H1 (cell line): ENCODE results near the gene ABHD8. TPM values are rescaled to one million over a fixed set of nuclear protein-coding genes. Genes with fewer than 3 reads are reported as not detected.

Source experiments
- CTCF ChIA-PET: fragments of 300-600 bp; sonication (Branson Sonifier 250); formaldehyde crosslinking; loops from one replicate; lab custom pipeline; 2021; ENCODE audit not compliant: partially characterized antibody; lab: Charles Lee
- POLR2A ChIA-PET: fragments of 300-600 bp; sonication (Branson Sonifier 250); formaldehyde crosslinking; loops from one replicate; lab custom pipeline; 2021; ENCODE audit warnings: inconsistent platforms; ENCODE audit not compliant: partially characterized antibody; lab: Charles Lee
- DNase-seq, 2 experiments: peaks; one replicate each; pipeline versions ENCODE4 v3.0.0 to v3.0.0-alpha.2; 2010 to 2022; ENCODE audit warnings: low spot score in 2 of 2, low read depth in 1 of 2, mixed read lengths in 1 of 2
- FAIRE-seq: peaks from 2 replicates; lab custom pipeline; 2011; peaks lifted over from hg19 to GRCh38; lab: Jason Lieb, UNC
- H2AFZ ChIP-seq: 2 replicates; pipeline ENCODE4 v1.8.1; 2012; ENCODE audit warnings: low read length, inconsistent platforms
- H2AK5ac ChIP-seq: 2 replicates; pipeline ENCODE4 v1.6.1; 2013; ENCODE audit warnings: low read depth, low read length
- H2BK120ac ChIP-seq: replicated peaks from 2 replicates; pipeline ENCODE3; 2013; ENCODE audit warnings: low read depth, low read length, inconsistent platforms
- H2BK12ac ChIP-seq: 2 replicates; pipeline ENCODE4 v1.6.1; 2013; ENCODE audit warnings: low read depth, low read length
- H2BK15ac ChIP-seq: 2 replicates; pipeline ENCODE4 v1.6.1; 2013; ENCODE audit warnings: low read length
- H2BK20ac ChIP-seq: 2 replicates; pipeline ENCODE4 v1.6.1; 2013; ENCODE audit warnings: low read length
- H2BK5ac ChIP-seq: 2 replicates; pipeline ENCODE4 v1.6.1; 2013; ENCODE audit warnings: low read depth, low read length
- H3K14ac ChIP-seq: 2 replicates; pipeline ENCODE4 v1.6.1; 2013; ENCODE audit warnings: inconsistent platforms; ENCODE audit not compliant: insufficient read length
- H3K18ac ChIP-seq: 2 replicates; pipeline ENCODE4 v1.6.1; 2013; ENCODE audit warnings: low read length; ENCODE audit errors: extremely low read depth
- H3K23ac ChIP-seq: 2 replicates; pipeline ENCODE4 v1.6.1; 2013; ENCODE audit warnings: inconsistent platforms; ENCODE audit not compliant: insufficient read length
- H3K23me2 ChIP-seq: 2 replicates; pipeline ENCODE4 v1.6.1; 2013; ENCODE audit warnings: low read depth, low read length
- H3K27ac ChIP-seq: 2 replicates; pipeline ENCODE4 v1.6.1; 2011; ENCODE audit warnings: low read depth, low read length, inconsistent platforms
- H3K27me3 ChIP-seq, 4 experiments: replicated peaks in 1 of 4; 1 replicate in 1 of 4; 2 replicates in 3 of 4; pipeline versions ENCODE4 v1.6.1 to v1.8.1; 2011 to 2013; ENCODE audit warnings: low read length in 3 of 4, mild to moderate bottlenecking in 3 of 4, inconsistent platforms in 2 of 4, mixed read lengths in 2 of 4, moderate library complexity in 1 of 4; ENCODE audit not compliant: control insufficient read depth in 3 of 4, insufficient read depth in 3 of 4; ENCODE audit errors: extremely low read depth in 1 of 4
- H3K36me3 ChIP-seq, 4 experiments: 2 replicates each; pipeline versions ENCODE4 v1.6.1 to v1.8.1; 2011 to 2013; ENCODE audit warnings: mild to moderate bottlenecking in 4 of 4, low read length in 3 of 4, moderate library complexity in 2 of 4, control low read depth in 1 of 4, inconsistent platforms in 1 of 4; ENCODE audit not compliant: insufficient read depth in 4 of 4, control insufficient read depth in 2 of 4
- H3K4ac ChIP-seq: replicated peaks from 2 replicates; pipeline ENCODE3; 2013; ENCODE audit warnings: low read length, low read depth, mixed read lengths, inconsistent platforms; ENCODE audit not compliant: insufficient read length
- H3K4me1 ChIP-seq, 4 experiments: replicated peaks in 1 of 4; 1 replicate in 1 of 4; 2 replicates in 3 of 4; pipeline versions ENCODE4 v1.6.1 to v1.8.1; 2011 to 2013; ENCODE audit warnings: low read length in 3 of 4, inconsistent platforms in 2 of 4, mixed read lengths in 1 of 4; ENCODE audit not compliant: insufficient read depth in 4 of 4, control insufficient read depth in 3 of 4
- H3K4me2 ChIP-seq, 2 experiments: 2 replicates each; pipeline versions ENCODE4 v1.6.1 to v1.8.1; 2011 to 2013; ENCODE audit warnings: low read depth in 2 of 2, low read length in 2 of 2, control low read depth in 1 of 2, inconsistent platforms in 1 of 2, mild to moderate bottlenecking in 1 of 2; ENCODE audit not compliant: insufficient read depth in 1 of 2
- H3K4me3 ChIP-seq, 4 experiments: fragments of 200-600, 300-600 bp in 1 of 4; sonication (generic), shearing (Covaris generic), sonication (Bioruptor Twin) in 1 of 4; 2 replicates each; pipeline versions ENCODE4 v1.5.1 to v1.8.1; 2011 to 2016; ENCODE audit warnings: low read length in 4 of 4, low read depth in 3 of 4, control low read depth in 2 of 4, inconsistent platforms in 2 of 4, mild to moderate bottlenecking in 2 of 4, mixed read lengths in 1 of 4, moderate library complexity in 1 of 4; ENCODE audit not compliant: insufficient read depth in 2 of 4; ENCODE audit errors: extremely low read depth in 1 of 4
- H3K56ac ChIP-seq: replicated peaks from 2 replicates; pipeline ENCODE3; 2013; ENCODE audit warnings: low read depth, mild to moderate bottlenecking, mixed read lengths, low read length, inconsistent platforms; ENCODE audit not compliant: insufficient read length
- H3K79me1 ChIP-seq: 2 replicates; pipeline ENCODE4 v1.6.1; 2013; ENCODE audit warnings: low read depth, low read length, control low read depth
- H3K79me2 ChIP-seq, 2 experiments: 2 replicates each; pipeline versions ENCODE4 v1.6.1 to v1.8.1; 2012 to 2013; ENCODE audit warnings: low read length in 2 of 2, mild to moderate bottlenecking in 2 of 2, inconsistent platforms in 1 of 2; ENCODE audit not compliant: insufficient read depth in 2 of 2, control insufficient read depth in 1 of 2
- H3K9ac ChIP-seq, 4 experiments: replicated peaks in 1 of 4; 1 replicate in 1 of 4; 2 replicates in 3 of 4; pipeline versions ENCODE4 v1.6.1 to v1.8.1; 2011 to 2013; ENCODE audit warnings: low read depth in 3 of 4, low read length in 3 of 4, control low read depth in 2 of 4, mild to moderate bottlenecking in 2 of 4, moderate library complexity in 2 of 4, inconsistent platforms in 1 of 4; ENCODE audit errors: extremely low read depth in 1 of 4
- H3K9me3 ChIP-seq, 2 experiments: 2 replicates each; pipeline versions ENCODE4 v1.6.1 to v1.8.1; 2012 to 2013; ENCODE audit warnings: mild to moderate bottlenecking in 2 of 2, moderate library complexity in 2 of 2, control low read depth in 1 of 2, inconsistent platforms in 1 of 2, low read depth in 1 of 2, low read length in 1 of 2, mixed read lengths in 1 of 2; ENCODE audit not compliant: insufficient read depth in 2 of 2
- H4K20me1 ChIP-seq, 2 experiments: replicated peaks in 1 of 2; 2 replicates each; pipeline versions ENCODE3 to v1.8.1; 2011 to 2013; ENCODE audit warnings: inconsistent platforms in 2 of 2, low read length in 2 of 2, mild to moderate bottlenecking in 1 of 2; ENCODE audit not compliant: insufficient read depth in 2 of 2, control insufficient read depth in 1 of 2
- H4K5ac ChIP-seq: 2 replicates; pipeline ENCODE4 v1.6.1; 2013; ENCODE audit warnings: low read length, low read depth, mixed read lengths, inconsistent platforms; ENCODE audit not compliant: insufficient read length
- H4K8ac ChIP-seq: 2 replicates; pipeline ENCODE4 v1.8.0; 2013; ENCODE audit warnings: mild to moderate bottlenecking, moderate library complexity, low read length, inconsistent platforms; ENCODE audit not compliant: insufficient read depth; ENCODE audit errors: extremely low read depth
- H4K91ac ChIP-seq: replicated peaks from 2 replicates; pipeline ENCODE3; 2013; ENCODE audit warnings: low read length, mixed read lengths, inconsistent platforms; ENCODE audit not compliant: insufficient read length
- MAFK ChIP-seq: IDR thresholded peaks from 2 replicates; pipeline ENCODE4 v1.6.1; 2012; ENCODE audit warnings: low read depth, mild to moderate bottlenecking, improper control_type of control experiment, low read length
- POLR2A ChIP-seq, 2 experiments: IDR thresholded peaks; 1 replicate in 1 of 2; 2 replicates in 1 of 2; pipeline ENCODE4 v1.6.1; 2011; ENCODE audit warnings: low read depth in 2 of 2, low read length in 2 of 2, mild to moderate bottlenecking in 2 of 2; ENCODE audit errors: control extremely low read depth in 1 of 2
- SIX5 ChIP-seq: IDR thresholded peaks from 2 replicates; pipeline ENCODE4 v1.6.1; 2011; ENCODE audit warnings: mild to moderate bottlenecking, low read depth, low read length
- SP4 ChIP-seq: IDR thresholded peaks from 2 replicates; pipeline ENCODE4 v1.6.1; 2012; ENCODE audit warnings: low read length, inconsistent platforms
- TAF1 ChIP-seq: IDR thresholded peaks from 2 replicates; pipeline ENCODE4 v1.6.1; 2011; ENCODE audit warnings: mild to moderate bottlenecking, low read depth, low read length
- WGBS, 2 experiments: shearing (Covaris generic) in 1 of 2; methylation state at CpG; one replicate each; pipeline versions ENCODE4 v1.1.6 to v1.1.7; 2013 to 2015; ENCODE audit warnings: low lambda C conversion rate in 2 of 2, mixed read lengths in 2 of 2, inconsistent platforms in 1 of 2, low coverage in 1 of 2, missing lambda C conversion rate in 1 of 2; ENCODE audit not compliant: insufficient replicate concordance in 2 of 2, insufficient coverage in 1 of 2, insufficient read length in 1 of 2; ENCODE audit errors: extremely low coverage in 1 of 2, missing lambda C conversion rate in 1 of 2; 5-methylcytosine and 5-hydroxymethylcytosine counted together
- polyA plus RNA-seq, 7 experiments: library from polyadenylated mRNA; depleted of rRNA in 3 of 7; stranded (reverse) in 5 of 7; unstranded in 2 of 7; fragments of >200 nt in 5 of 7; fragments of 200-250 nt in 2 of 7; gene quantifications; 1 replicate in 5 of 7; 2 replicates in 1 of 7; 4 replicates in 1 of 7; pipeline versions ENCODE4 v1.2.1 to v1.2.3, GENCODE V29; 2011 to 2013; ENCODE audit warnings: missing spikeins in 2 of 7, mixed read lengths in 2 of 7
- total RNA-seq: library from RNA; stranded (reverse); fragmentation: NEBNext Ultra II Directional; extraction: Animal tissue kit (Norgen Biotek cat#: 25700); gene quantifications from 2 replicates; pipeline ENCODE4 v1.2.1, GENCODE V29; 2021

Gene ABHD8
- total and polyA plus RNA-seq, 2 of the 8 experiments (the other 6 are each of a cell fraction or from before 2014, with no cell fraction given), result 11.3 to 18.7 TPM

- Histone ChIP-seq H3K4me2 (no peak overlapping the region), H3K4me3 (no peak overlapping the region)
These were observed 20.2 kb upstream of the ABHD8 start for GRCh38 chr19:17323300-17323963.

More at GRCh38 chr19:17323300-17323963, 20.2 kb upstream of the ABHD8 start:
- Histone ChIP-seq H2BK120ac (no peak overlapping the region), H3K27ac (no peak overlapping the region), H3K4me1 (peaks cover 0 to 12% (median 7%) of the 10 kb centered on the region in 4 experiments; a peak in 4 of 7 replicates), H4K20me1 (peaks cover 0 to 3% of the 10 kb centered on the region in 2 experiments), H3K9ac (no peak overlapping the region), H3K79me1 (no peaks in the 10 kb centered on the region; the same call in 1 of the 2 replicates), H2BK5ac (no peak overlapping the region), H2BK15ac (no peak overlapping the region), H2AK5ac (no peak overlapping the region), H3K14ac (no peak overlapping the region), H3K23ac (no peak overlapping the region), H3K36me3 (peaks cover 2 to 38% (median 15%) of the 10 kb centered on the region in 4 experiments; a peak in 5 of 8 replicates), H4K8ac (no peak overlapping the region), H4K91ac (no peak overlapping the region), H3K23me2 (peaks cover 2% of the 10 kb centered on the region; the same call in 1 of the 2 replicates), H3K9me3 (no peaks in the 10 kb centered on the region), H2BK20ac (no peak overlapping the region), H3K18ac (no peak overlapping the region), H2AFZ (no peak overlapping the region), H3K27me3 (no peaks in the 10 kb centered on the region), H3K4ac (no peak overlapping the region), H4K5ac (no peak overlapping the region), H3K79me2 (no peaks in the 10 kb centered on the region), H3K56ac (no peak overlapping the region), H2BK12ac (no peak overlapping the region)
- ChIA-PET POLR2A (interaction anchor here (0.6 to 17.1 kb wide), 4 partner anchors 13 to 40 kb away, joined by 3 to 329 read pairs (median 52); partner anchors contain the start of genes ABHD8, ANO8, DDA1 and GTPBP3), CTCF (no interaction called here)
- DNase-seq, result no peak
- TF ChIP-seq TAF1 (no peak), SIX5 (no peak), POLR2A (IDR thresholded peaks at IDR 0.05; ENCODE audit: control extremely low read depth in 1 of 2, low read depth in 2 of 2, low read length in 2 of 2) (no peak), MAFK (no peak), SP4 (no peak)
- WGBS, 2 experiments, result 93% methylated on average over 19 of the region's 56 CpGs; no CpG with 5 or more reads in 1 of the 2 experiments
- FAIRE-seq, result no peak
